H9 (cell line): ENCODE data around the gene PIGL. TPM values are rescaled to one million over a fixed set of nuclear protein-coding genes. Genes with fewer than 3 reads are reported as not detected.

ENCODE experiments used
- DNase-seq: peaks from one replicate; pipeline ENCODE4 v3.0.0-alpha.2; 2017
- H2AFZ ChIP-seq: one replicate; pipeline ENCODE4 v1.6.1; 2013; ENCODE audit warnings: mild to moderate bottlenecking, low read length, control low read depth, moderate library complexity
- H2AK5ac ChIP-seq: 2 replicates; pipeline ENCODE4 v1.6.1; 2013; ENCODE audit warnings: low read length, control low read depth, mixed read lengths; ENCODE audit not compliant: insufficient read length
- H2BK120ac ChIP-seq: one replicate; pipeline ENCODE4 v1.6.1; 2013; ENCODE audit warnings: low read depth, mild to moderate bottlenecking, low read length, control low read depth, inconsistent platforms; ENCODE audit not compliant: poor library complexity, severe bottlenecking
- H2BK12ac ChIP-seq: 2 replicates; pipeline ENCODE4 v1.6.1; 2013; ENCODE audit warnings: low read length, control low read depth, mixed read lengths, low read depth; ENCODE audit not compliant: insufficient read length
- H2BK15ac ChIP-seq: 2 replicates; pipeline ENCODE4 v1.6.1; 2013; ENCODE audit warnings: low read depth, low read length, control low read depth
- H2BK20ac ChIP-seq: one replicate; pipeline ENCODE4 v1.6.1; 2013; ENCODE audit warnings: low read depth, mild to moderate bottlenecking, low read length, control low read depth, inconsistent platforms; ENCODE audit not compliant: poor library complexity, severe bottlenecking
- H2BK5ac ChIP-seq: 2 replicates; pipeline ENCODE4 v1.6.1; 2013; ENCODE audit warnings: low read length, control low read depth, mixed read lengths; ENCODE audit not compliant: insufficient read length
- H3K14ac ChIP-seq: 2 replicates; pipeline ENCODE4 v1.6.1; 2013; ENCODE audit warnings: low read length, control low read depth; ENCODE audit not compliant: insufficient read depth
- H3K18ac ChIP-seq: 2 replicates; pipeline ENCODE4 v1.6.1; 2013; ENCODE audit warnings: low read depth, mild to moderate bottlenecking, mixed read lengths, low read length, control low read depth; ENCODE audit not compliant: insufficient read length
- H3K23ac ChIP-seq: 2 replicates; pipeline ENCODE4 v1.6.1; 2013; ENCODE audit warnings: low read length, control low read depth, mixed read lengths, low read depth; ENCODE audit not compliant: insufficient read length
- H3K23me2 ChIP-seq: 2 replicates; pipeline ENCODE4 v1.6.1; 2013; ENCODE audit warnings: low read depth, mild to moderate bottlenecking, mixed read lengths, low read length, control low read depth; ENCODE audit not compliant: insufficient read length, poor library complexity, severe bottlenecking
- H3K27ac ChIP-seq: 2 replicates; pipeline ENCODE4 v1.5.1; 2013; ENCODE audit warnings: low read length, control low read depth, mixed read lengths, low read depth; ENCODE audit not compliant: insufficient read length
- H3K27me3 ChIP-seq: 2 replicates; pipeline ENCODE4 v1.6.1; 2013; ENCODE audit warnings: low read length, control low read depth, inconsistent platforms; ENCODE audit not compliant: insufficient read depth
- H3K4ac ChIP-seq: 2 replicates; pipeline ENCODE4 v1.6.1; 2013; ENCODE audit warnings: low read depth, mild to moderate bottlenecking, control low read depth, inconsistent platforms, low read length, moderate library complexity
- H3K4me1 ChIP-seq: 2 replicates; pipeline ENCODE4 v1.6.1; 2013; ENCODE audit warnings: low read length, control low read depth, inconsistent platforms; ENCODE audit not compliant: insufficient read depth
- H3K4me2 ChIP-seq: 2 replicates; pipeline ENCODE4 v1.6.1; 2013; ENCODE audit warnings: low read length, control low read depth, mixed read lengths; ENCODE audit not compliant: insufficient read length, insufficient read depth
- H3K56ac ChIP-seq: 2 replicates; pipeline ENCODE4 v1.6.1; 2013; ENCODE audit warnings: low read depth, mild to moderate bottlenecking, mixed read lengths, low read length, control low read depth; ENCODE audit not compliant: insufficient read length
- H3K79me1 ChIP-seq: 2 replicates; pipeline ENCODE4 v1.6.1; 2013; ENCODE audit warnings: low read depth, mild to moderate bottlenecking, moderate library complexity, low read length, control low read depth, inconsistent platforms; ENCODE audit not compliant: insufficient read depth, poor library complexity, severe bottlenecking
- H3K79me2 ChIP-seq: 2 replicates; pipeline ENCODE4 v1.6.1; 2013; ENCODE audit warnings: low read length, control low read depth, inconsistent platforms; ENCODE audit not compliant: insufficient read depth
- H3K9ac ChIP-seq: 2 replicates; pipeline ENCODE4 v1.6.1; 2013; ENCODE audit warnings: low read length, control low read depth, mixed read lengths; ENCODE audit not compliant: insufficient read length; ENCODE audit errors: extremely low read depth
- H3K9me3 ChIP-seq: one replicate; pipeline ENCODE4 v1.6.1; 2013; ENCODE audit warnings: low read depth, low read length, inconsistent platforms; ENCODE audit not compliant: control insufficient read depth
- H3T11ph ChIP-seq: one replicate; pipeline ENCODE4 v1.6.1; 2013; ENCODE audit warnings: mild to moderate bottlenecking, low read length, control low read depth, inconsistent platforms
- H4K20me1 ChIP-seq: one replicate; pipeline ENCODE4 v1.6.1; 2013; ENCODE audit not compliant: control insufficient read depth, insufficient read length, insufficient read depth
- H4K5ac ChIP-seq: 2 replicates; pipeline ENCODE4 v1.6.1; 2013; ENCODE audit warnings: low read depth, mild to moderate bottlenecking, mixed read lengths, low read length, control low read depth; ENCODE audit not compliant: insufficient read length
- H4K8ac ChIP-seq: replicated peaks from 2 replicates; pipeline ENCODE4 v1.6.1; 2013; ENCODE audit warnings: low read length, control low read depth, mixed read lengths, low read depth; ENCODE audit not compliant: insufficient read length
- H4K91ac ChIP-seq: 2 replicates; pipeline ENCODE4 v1.6.1; 2013; ENCODE audit warnings: low read depth, mild to moderate bottlenecking, moderate library complexity, mixed read lengths, low read length, control low read depth; ENCODE audit not compliant: insufficient read length
- H3K27ac Mint-ChIP-seq, 3 experiments: 2 replicates in 2 of 3; 3 replicates in 1 of 3; pipeline ENCODE4 v1.8.0; 2020 to 2021; ENCODE audit warnings: mixed read lengths in 3 of 3, mild to moderate bottlenecking in 1 of 3, moderate library complexity in 1 of 3
- H3K27me3 Mint-ChIP-seq: 2 replicates; pipeline ENCODE4 v1.8.0; 2021; ENCODE audit warnings: low read depth, mild to moderate bottlenecking, moderate library complexity, mixed read lengths
- H3K36me3 Mint-ChIP-seq, 3 experiments: 2 replicates in 2 of 3; 3 replicates in 1 of 3; pipeline ENCODE4 v1.8.0; 2020 to 2021; ENCODE audit warnings: low read depth in 3 of 3, mixed read lengths in 3 of 3; ENCODE audit not compliant: insufficient read depth in 1 of 3
- H3K4me1 Mint-ChIP-seq, 2 experiments: 2 replicates each; pipeline ENCODE4 v1.8.0; 2020; ENCODE audit warnings: mixed read lengths in 2 of 2
- H3K4me3 Mint-ChIP-seq, 2 experiments: 2 replicates in 1 of 2; 3 replicates in 1 of 2; pipeline ENCODE4 v1.8.0; 2020 to 2021; ENCODE audit warnings: mild to moderate bottlenecking in 2 of 2, mixed read lengths in 2 of 2, moderate library complexity in 1 of 2
- H3K9me3 Mint-ChIP-seq, 2 experiments: 2 replicates in 1 of 2; 3 replicates in 1 of 2; pipeline ENCODE4 v1.8.0; 2020; ENCODE audit warnings: mild to moderate bottlenecking in 2 of 2, mixed read lengths in 2 of 2, moderate library complexity in 1 of 2
- WGBS: extraction: QIAGEN DNeasy Blood & Tissue Kit; methylation state at CpG from one replicate; pipeline ENCODE4 v1.1.7; 2013; ENCODE audit warnings: missing lambda C conversion rate, low lambda C conversion rate, mixed read lengths; ENCODE audit not compliant: insufficient read length; ENCODE audit errors: extremely low coverage; 5-methylcytosine and 5-hydroxymethylcytosine counted together
- total RNA-seq: library from RNA; stranded (reverse); gene quantifications from 2 replicates; pipeline ENCODE4 v1.2.1, GENCODE V29; 2021
- TF ChIP-seq, protein P1 (sequence below): fragments of 200-600 bp; sonication (generic); conservative IDR thresholded peaks from 3 replicates; pipeline ENCODE4 v1.8.0; 2021; ENCODE audit warnings: antibody characterized with exemption, mild to moderate bottlenecking

PIGL gene
- total RNA-seq, 1 experiment from 2014 or later, result 21.6 TPM

DNA sequence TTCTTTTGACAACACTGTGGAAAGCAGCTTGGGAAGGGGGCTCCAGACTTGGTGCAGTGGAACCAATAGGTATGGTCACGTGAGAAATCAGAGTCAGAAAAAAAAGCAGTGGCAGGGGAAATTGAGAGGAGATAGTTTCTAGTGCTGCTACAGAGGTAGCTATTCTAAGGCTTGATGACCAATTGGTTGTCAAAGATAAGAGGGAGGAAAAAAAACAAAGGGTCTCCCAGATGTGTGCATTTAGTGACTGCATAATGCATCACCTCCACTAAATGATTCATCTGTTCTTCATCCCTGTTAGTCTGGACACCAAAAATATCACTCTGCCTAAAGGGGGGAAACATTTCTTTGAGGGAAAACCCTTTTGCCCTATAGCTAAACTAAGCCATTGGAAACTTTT is 56.5 kb downstream of the PIGL start:
- Histone ChIP-seq H3K18ac (no peak overlapping the region), H2BK20ac (no peak overlapping the region), H2BK12ac (no peak overlapping the region), H3K9me3 (no peaks in the 10 kb centered on the region), H4K8ac (no peak overlapping the region), H3K4me1 (no peaks in the 10 kb centered on the region; the same call in 1 of the 2 replicates), H3K79me2 (0 out of 2 replicates have a peak, but pooled peaks cover 1% of the 10 kb centered on the region), H3K4me2 (no peak overlapping the region), H4K20me1 (no peaks in the 10 kb centered on the region), H3K23me2 (no peaks in the 10 kb centered on the region), H2BK120ac (no peak overlapping the region), H3K79me1 (no peaks in the 10 kb centered on the region), H3K9ac (no peak overlapping the region), H3K56ac (no peak overlapping the region), H3K23ac (no peak overlapping the region), H2AFZ (no peak overlapping the region), H3K14ac (no peak overlapping the region), H2BK15ac (no peak overlapping the region), H3K27ac (no peak overlapping the region), H2AK5ac (no peak overlapping the region), H3K27me3 (no peaks in the 10 kb centered on the region), H4K5ac (no peak overlapping the region), H3K4ac (no peak overlapping the region), H2BK5ac (no peak overlapping the region), H4K91ac (no peak overlapping the region), H3T11ph (no peak overlapping the region)
- WGBS, result no CpG with 5 or more reads among the region's 1 CpG
- Mint-ChIP-seq H3K4me3 (no peak overlapping the region), H3K27ac (no peak overlapping the region), H3K36me3 (peaks cover 3 to 29% (median 25%) of the 10 kb centered on the region in 3 experiments), H3K4me1 (no peaks in the 10 kb centered on the region), H3K27me3 (no peaks in the 10 kb centered on the region), H3K9me3 (peaks cover 3 to 8% of the 10 kb centered on the region in 2 experiments; a peak in 3 of 5 replicates)
- no peak for DNase-seq
- TF ChIP-seq, protein P1, sequence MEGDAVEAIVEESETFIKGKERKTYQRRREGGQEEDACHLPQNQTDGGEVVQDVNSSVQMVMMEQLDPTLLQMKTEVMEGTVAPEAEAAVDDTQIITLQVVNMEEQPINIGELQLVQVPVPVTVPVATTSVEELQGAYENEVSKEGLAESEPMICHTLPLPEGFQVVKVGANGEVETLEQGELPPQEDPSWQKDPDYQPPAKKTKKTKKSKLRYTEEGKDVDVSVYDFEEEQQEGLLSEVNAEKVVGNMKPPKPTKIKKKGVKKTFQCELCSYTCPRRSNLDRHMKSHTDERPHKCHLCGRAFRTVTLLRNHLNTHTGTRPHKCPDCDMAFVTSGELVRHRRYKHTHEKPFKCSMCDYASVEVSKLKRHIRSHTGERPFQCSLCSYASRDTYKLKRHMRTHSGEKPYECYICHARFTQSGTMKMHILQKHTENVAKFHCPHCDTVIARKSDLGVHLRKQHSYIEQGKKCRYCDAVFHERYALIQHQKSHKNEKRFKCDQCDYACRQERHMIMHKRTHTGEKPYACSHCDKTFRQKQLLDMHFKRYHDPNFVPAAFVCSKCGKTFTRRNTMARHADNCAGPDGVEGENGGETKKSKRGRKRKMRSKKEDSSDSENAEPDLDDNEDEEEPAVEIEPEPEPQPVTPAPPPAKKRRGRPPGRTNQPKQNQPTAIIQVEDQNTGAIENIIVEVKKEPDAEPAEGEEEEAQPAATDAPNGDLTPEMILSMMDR, result no peak
